Right lobe of liver (tissue), 4 donors: ENCODE results near the gene DBR1.

Source experiments
- POLR2A ChIP-seq: fragments of 450-650 bp; IDR thresholded peaks from one replicate; pipeline ENCODE4 v1.6.1; 2017; ENCODE audit warnings: antibody characterized with exemption, mild to moderate bottlenecking
- TF ChIP-seq, protein P1 (sequence below), 4 donors: fragments of 200-600 bp in 3 of 4; fragments of 450-650 bp in 1 of 4; IDR thresholded peaks; one replicate each; pipeline versions ENCODE4 v1.5.1 to v1.8.0; 2016 to 2022; ENCODE audit warnings: antibody characterized with exemption in 4 of 4, mild to moderate bottlenecking in 2 of 4
- donor health status: DM: no; HTN: no; CAD: no.
- donor health status: DM: no; HTN: no; CAD: no.
- donor health status: DM: no; HTN: yes; CAD: no.

- TF ChIP-seq, protein P1, sequence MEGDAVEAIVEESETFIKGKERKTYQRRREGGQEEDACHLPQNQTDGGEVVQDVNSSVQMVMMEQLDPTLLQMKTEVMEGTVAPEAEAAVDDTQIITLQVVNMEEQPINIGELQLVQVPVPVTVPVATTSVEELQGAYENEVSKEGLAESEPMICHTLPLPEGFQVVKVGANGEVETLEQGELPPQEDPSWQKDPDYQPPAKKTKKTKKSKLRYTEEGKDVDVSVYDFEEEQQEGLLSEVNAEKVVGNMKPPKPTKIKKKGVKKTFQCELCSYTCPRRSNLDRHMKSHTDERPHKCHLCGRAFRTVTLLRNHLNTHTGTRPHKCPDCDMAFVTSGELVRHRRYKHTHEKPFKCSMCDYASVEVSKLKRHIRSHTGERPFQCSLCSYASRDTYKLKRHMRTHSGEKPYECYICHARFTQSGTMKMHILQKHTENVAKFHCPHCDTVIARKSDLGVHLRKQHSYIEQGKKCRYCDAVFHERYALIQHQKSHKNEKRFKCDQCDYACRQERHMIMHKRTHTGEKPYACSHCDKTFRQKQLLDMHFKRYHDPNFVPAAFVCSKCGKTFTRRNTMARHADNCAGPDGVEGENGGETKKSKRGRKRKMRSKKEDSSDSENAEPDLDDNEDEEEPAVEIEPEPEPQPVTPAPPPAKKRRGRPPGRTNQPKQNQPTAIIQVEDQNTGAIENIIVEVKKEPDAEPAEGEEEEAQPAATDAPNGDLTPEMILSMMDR (IDR thresholded peaks at IDR 0.05): no peak
- no peak for TF ChIP-seq POLR2A
These were observed 49.0 kb downstream of the DBR1 start for GRCh38 chr3:138125548-138126221.
